ENCODE results near the gene DFFA.

Gene DFFA

GRCh38 chr1:10470043-10470442 lies 2.3 kb downstream of the DFFA start:
- Histone ChIP-seq H2AFZ (ENCODE audit: insufficient read depth, low read length, poor library complexity) (no peak overlapping the region), H2BK120ac (ENCODE audit: insufficient read depth, low read length, poor library complexity) (no peak overlapping the region), H4K12ac (ENCODE audit: low read depth, low read length) (no peak overlapping the region), H3K9me3 (ENCODE audit: insufficient read depth, low read depth, low read length) (no peaks in the 10 kb centered on the region), H3K36me3 (ENCODE audit: control insufficient read depth in 1 of 2, insufficient read depth in 2 of 2, low read length in 2 of 2) (peaks cover 26 to 33% of the 10 kb centered on the region in 2 experiments), H2BK5ac (ENCODE audit: low read depth, low read length, poor library complexity) (no peak overlapping the region), H3K18ac (ENCODE audit: low read length) (no peak overlapping the region), H4K8ac (ENCODE audit: low read depth, low read length) (no peak overlapping the region), H3K4me3 (ENCODE audit: low read depth, low read length) (no peak overlapping the region), H4K91ac (ENCODE audit: low read depth, low read length) (no peak overlapping the region), H3K79me1 (ENCODE audit: low read length) (peaks cover 8% of the 10 kb centered on the region), H3K14ac (ENCODE audit: low read length) (no peak overlapping the region), H3K9ac (ENCODE audit: low read length) (no peak overlapping the region), H3K4me2 (ENCODE audit: low read length) (no peak overlapping the region), H2AK5ac (ENCODE audit: low read length) (no peak overlapping the region), H3K27ac (ENCODE audit: low read depth, low read length) (no peak overlapping the region), H3K79me2 (ENCODE audit: control insufficient read depth, insufficient read depth, low read length, poor library complexity) (peaks cover 6% of the 10 kb centered on the region), H3K27me3 (ENCODE audit: insufficient read depth, low read length) (no peaks in the 10 kb centered on the region), H2BK12ac (ENCODE audit: low read length) (no peak overlapping the region), H3K4me1 (ENCODE audit: control insufficient read depth in 1 of 2, insufficient read depth in 2 of 2, low read length in 2 of 2) (peaks cover 0 to 4% of the 10 kb centered on the region in 2 experiments), H3K23ac (ENCODE audit: low read length) (no peak overlapping the region), H3K4ac (ENCODE audit: low read depth, low read length) (no peak overlapping the region)
- no CpG with 5 or more reads among the region's 4 CpGs for WGBS (ENCODE audit: extremely low coverage, insufficient coverage, insufficient read length)
- DNase-seq: no peak

DNA sequence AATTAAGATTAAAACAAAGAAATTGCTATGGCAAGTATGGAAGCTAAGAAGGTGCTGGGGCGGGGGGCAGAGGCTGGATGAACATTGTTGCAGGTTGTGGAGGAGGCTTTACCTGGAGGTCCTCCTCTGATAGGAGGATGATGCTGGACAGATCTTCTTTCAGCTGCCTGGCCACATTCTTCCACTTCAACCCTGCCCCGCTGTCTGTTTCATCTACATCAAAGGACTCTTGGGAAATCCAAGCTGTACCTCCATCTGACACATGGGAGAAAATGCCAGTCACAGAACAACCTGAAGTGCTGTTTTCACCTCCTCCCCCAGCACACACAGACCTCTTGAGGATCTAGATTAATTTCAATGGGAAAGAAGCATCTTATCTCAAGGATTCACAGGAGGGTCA lies 5.3 kb downstream of the DFFA start:
- Histone ChIP-seq H3K9me3 (ENCODE audit: insufficient read depth, low read depth, low read length) (peaks cover 2% of the 10 kb centered on the region), H4K12ac (ENCODE audit: low read depth, low read length) (no peak overlapping the region), H3K4ac (ENCODE audit: low read depth, low read length) (no peak overlapping the region), H3K9ac (ENCODE audit: low read length) (no peak overlapping the region), H3K27ac (ENCODE audit: low read depth, low read length) (no peak overlapping the region), H3K36me3 (ENCODE audit: control insufficient read depth in 1 of 2, insufficient read depth in 2 of 2, low read length in 2 of 2) (peaks cover 44 to 55% of the 10 kb centered on the region in 2 experiments), H3K27me3 (ENCODE audit: insufficient read depth, low read length) (no peaks in the 10 kb centered on the region), H4K91ac (ENCODE audit: low read depth, low read length) (no peak overlapping the region), H2BK5ac (ENCODE audit: low read depth, low read length, poor library complexity) (no peak overlapping the region), H2AK5ac (ENCODE audit: low read length) (no peak overlapping the region), H3K79me2 (ENCODE audit: control insufficient read depth, insufficient read depth, low read length, poor library complexity) (peaks cover 4% of the 10 kb centered on the region), H3K4me3 (ENCODE audit: low read depth, low read length) (no peak overlapping the region), H3K4me2 (ENCODE audit: low read length) (no peak overlapping the region), H3K79me1 (ENCODE audit: low read length) (peaks cover 4% of the 10 kb centered on the region), H2AFZ (ENCODE audit: insufficient read depth, low read length, poor library complexity) (no peak overlapping the region), H2BK12ac (ENCODE audit: low read length) (no peak overlapping the region), H3K4me1 (ENCODE audit: control insufficient read depth in 1 of 2, insufficient read depth in 2 of 2, low read length in 2 of 2) (peaks cover 0 to 3% of the 10 kb centered on the region in 2 experiments), H3K14ac (ENCODE audit: low read length) (no peak overlapping the region), H2BK120ac (ENCODE audit: insufficient read depth, low read length, poor library complexity) (no peak overlapping the region), H3K18ac (ENCODE audit: low read length) (no peak overlapping the region), H4K8ac (ENCODE audit: low read depth, low read length) (no peak overlapping the region), H3K23ac (ENCODE audit: low read length) (no peak overlapping the region)
- DNase-seq: peak; percentile 83 to 93
- WGBS (ENCODE audit: extremely low coverage, insufficient coverage, insufficient read length): no CpG with 5 or more reads among the region's 2 CpGs

- Histone ChIP-seq H4K12ac (ENCODE audit: low read depth, low read length) (no peak overlapping the region), H3K4me2 (ENCODE audit: low read length) (no peak overlapping the region), H3K14ac (ENCODE audit: low read length) (no peak overlapping the region), H2BK120ac (ENCODE audit: insufficient read depth, low read length, poor library complexity) (no peak overlapping the region), H3K36me3 (ENCODE audit: control insufficient read depth in 1 of 2, insufficient read depth in 2 of 2, low read length in 2 of 2) (peaks cover 28 to 30% of the 10 kb centered on the region in 2 experiments), H3K27me3 (ENCODE audit: insufficient read depth, low read length) (no peaks in the 10 kb centered on the region), H3K9me3 (ENCODE audit: insufficient read depth, low read depth, low read length) (peaks cover 2% of the 10 kb centered on the region), H3K4ac (ENCODE audit: low read depth, low read length) (no peak overlapping the region), H2AFZ (ENCODE audit: insufficient read depth, low read length, poor library complexity) (no peak overlapping the region), H3K18ac (ENCODE audit: low read length) (no peak overlapping the region), H3K4me3 (ENCODE audit: low read depth, low read length) (no peak overlapping the region), H4K91ac (ENCODE audit: low read depth, low read length) (no peak overlapping the region), H4K8ac (ENCODE audit: low read depth, low read length) (no peak overlapping the region), H3K79me1 (ENCODE audit: low read length) (no peaks in the 10 kb centered on the region), H2AK5ac (ENCODE audit: low read length) (no peak overlapping the region), H3K23ac (ENCODE audit: low read length) (no peak overlapping the region), H2BK5ac (ENCODE audit: low read depth, low read length, poor library complexity) (no peak overlapping the region), H3K9ac (ENCODE audit: low read length) (no peak overlapping the region), H3K79me2 (ENCODE audit: control insufficient read depth, insufficient read depth, low read length, poor library complexity) (no peaks in the 10 kb centered on the region), H3K27ac (ENCODE audit: low read depth, low read length) (no peak overlapping the region), H3K4me1 (ENCODE audit: control insufficient read depth in 1 of 2, insufficient read depth in 2 of 2, low read length in 2 of 2) (no peaks in the 10 kb centered on the region), H2BK12ac (ENCODE audit: low read length) (no peak overlapping the region)
- DNase-seq: peak in 1 of 2 donors; percentile 56
- WGBS (ENCODE audit: extremely low coverage, insufficient coverage, insufficient read length): no CpG with 5 or more reads among the region's 3 CpGs
Measured at GRCh38 chr1:10459184-10459583, 13.1 kb downstream of the DFFA start.

DNA sequence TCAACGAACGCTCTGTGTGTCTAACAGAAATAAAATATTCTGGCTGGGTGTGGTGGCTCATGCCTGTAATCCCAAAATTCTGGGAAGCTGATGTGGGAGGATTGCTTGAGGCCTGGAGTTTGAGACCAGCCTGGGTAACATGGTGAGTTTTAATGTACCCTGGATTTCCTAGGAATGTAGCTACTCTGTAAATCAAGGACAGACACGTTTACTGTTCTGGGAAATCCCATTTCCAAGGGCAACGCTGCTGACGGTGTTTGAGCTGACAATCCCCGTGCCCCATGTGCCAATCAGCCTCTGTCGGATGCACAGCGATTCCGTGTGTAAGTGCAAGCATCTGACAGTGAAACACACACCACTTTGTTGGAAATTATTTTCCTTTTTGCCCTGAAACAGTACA lies 14.5 kb downstream of the DFFA start:
- Histone ChIP-seq H3K27me3 (ENCODE audit: insufficient read depth, low read length) (no peaks in the 10 kb centered on the region), H3K18ac (ENCODE audit: low read length) (no peak overlapping the region), H2BK120ac (ENCODE audit: insufficient read depth, low read length, poor library complexity) (no peak overlapping the region), H3K4me1 (ENCODE audit: control insufficient read depth in 1 of 2, insufficient read depth in 2 of 2, low read length in 2 of 2) (no peaks in the 10 kb centered on the region), H2AFZ (ENCODE audit: insufficient read depth, low read length, poor library complexity) (no peak overlapping the region), H2BK5ac (ENCODE audit: low read depth, low read length, poor library complexity) (no peak overlapping the region), H3K79me1 (ENCODE audit: low read length) (no peaks in the 10 kb centered on the region), H3K14ac (ENCODE audit: low read length) (no peak overlapping the region), H2AK5ac (ENCODE audit: low read length) (no peak overlapping the region), H3K36me3 (ENCODE audit: control insufficient read depth in 1 of 2, insufficient read depth in 2 of 2, low read length in 2 of 2) (peaks cover 22 to 23% of the 10 kb centered on the region in 2 experiments), H4K12ac (ENCODE audit: low read depth, low read length) (no peak overlapping the region), H2BK12ac (ENCODE audit: low read length) (no peak overlapping the region), H3K27ac (ENCODE audit: low read depth, low read length) (no peak overlapping the region), H3K9ac (ENCODE audit: low read length) (no peak overlapping the region), H4K91ac (ENCODE audit: low read depth, low read length) (no peak overlapping the region), H3K4me3 (ENCODE audit: low read depth, low read length) (no peak overlapping the region), H3K4me2 (ENCODE audit: low read length) (no peak overlapping the region), H3K23ac (ENCODE audit: low read length) (no peak overlapping the region), H3K79me2 (ENCODE audit: control insufficient read depth, insufficient read depth, low read length, poor library complexity) (no peaks in the 10 kb centered on the region), H3K9me3 (ENCODE audit: insufficient read depth, low read depth, low read length) (peaks cover 1% of the 10 kb centered on the region), H3K4ac (ENCODE audit: low read depth, low read length) (no peak overlapping the region), H4K8ac (ENCODE audit: low read depth, low read length) (no peak overlapping the region)
- no peak for DNase-seq
- WGBS (ENCODE audit: extremely low coverage, insufficient coverage, insufficient read length): no CpG with 5 or more reads among the region's 9 CpGs
